Measurements from ENCODE around the gene PP2D1. TPM values are rescaled to one million over a fixed set of nuclear protein-coding genes. Genes with fewer than 3 reads are reported as not detected.

PP2D1 gene
- total RNA-seq, 4 donors from 2014 or later: not detected

DNA sequence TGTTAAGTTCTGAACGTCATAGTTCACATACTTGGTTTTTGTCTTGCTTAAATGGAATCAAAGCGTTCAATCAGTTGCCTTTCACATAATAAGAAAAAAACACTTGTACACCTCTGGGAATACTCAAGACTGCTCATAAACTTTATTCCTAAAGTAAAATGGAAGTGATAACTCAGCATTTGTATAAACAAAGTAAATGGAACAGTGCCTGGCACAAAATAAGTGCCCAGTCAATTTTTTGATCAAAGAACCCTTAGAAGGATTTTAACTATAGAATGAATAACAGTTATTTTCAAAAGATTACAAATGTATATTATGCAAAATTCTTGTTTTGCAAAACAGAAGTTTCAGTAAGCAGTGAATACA, 63.9 kb downstream of the PP2D1 start:
- Histone ChIP-seq H3K36me3 (peaks cover 12% of the 10 kb centered on the region), H3K9me3 (no peaks in the 10 kb centered on the region), H3K4me1 (peaks cover 49% of the 10 kb centered on the region), H3K27me3 (no peaks in the 10 kb centered on the region), H3K27ac (peak overlapping the region; percentile 100), H3K4me3 (peak overlapping the region; percentile 92)
- no peak for DNase-seq (ENCODE audit: low spot score in 2 of 2)
- no peak for TF ChIP-seq POLR2AphosphoS5 (IDR thresholded peaks at IDR 0.05)
- TF ChIP-seq, protein P1, sequence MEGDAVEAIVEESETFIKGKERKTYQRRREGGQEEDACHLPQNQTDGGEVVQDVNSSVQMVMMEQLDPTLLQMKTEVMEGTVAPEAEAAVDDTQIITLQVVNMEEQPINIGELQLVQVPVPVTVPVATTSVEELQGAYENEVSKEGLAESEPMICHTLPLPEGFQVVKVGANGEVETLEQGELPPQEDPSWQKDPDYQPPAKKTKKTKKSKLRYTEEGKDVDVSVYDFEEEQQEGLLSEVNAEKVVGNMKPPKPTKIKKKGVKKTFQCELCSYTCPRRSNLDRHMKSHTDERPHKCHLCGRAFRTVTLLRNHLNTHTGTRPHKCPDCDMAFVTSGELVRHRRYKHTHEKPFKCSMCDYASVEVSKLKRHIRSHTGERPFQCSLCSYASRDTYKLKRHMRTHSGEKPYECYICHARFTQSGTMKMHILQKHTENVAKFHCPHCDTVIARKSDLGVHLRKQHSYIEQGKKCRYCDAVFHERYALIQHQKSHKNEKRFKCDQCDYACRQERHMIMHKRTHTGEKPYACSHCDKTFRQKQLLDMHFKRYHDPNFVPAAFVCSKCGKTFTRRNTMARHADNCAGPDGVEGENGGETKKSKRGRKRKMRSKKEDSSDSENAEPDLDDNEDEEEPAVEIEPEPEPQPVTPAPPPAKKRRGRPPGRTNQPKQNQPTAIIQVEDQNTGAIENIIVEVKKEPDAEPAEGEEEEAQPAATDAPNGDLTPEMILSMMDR (IDR thresholded peaks at IDR 0.05): no peak
- TF ChIP-seq EP300 (IDR thresholded peaks at IDR 0.05): no peak
- no peak for TF ChIP-seq POLR2A (IDR thresholded peaks at IDR 0.05)
- 0% methylated on average over 2 of the region's 2 CpGs for WGBS

DNA sequence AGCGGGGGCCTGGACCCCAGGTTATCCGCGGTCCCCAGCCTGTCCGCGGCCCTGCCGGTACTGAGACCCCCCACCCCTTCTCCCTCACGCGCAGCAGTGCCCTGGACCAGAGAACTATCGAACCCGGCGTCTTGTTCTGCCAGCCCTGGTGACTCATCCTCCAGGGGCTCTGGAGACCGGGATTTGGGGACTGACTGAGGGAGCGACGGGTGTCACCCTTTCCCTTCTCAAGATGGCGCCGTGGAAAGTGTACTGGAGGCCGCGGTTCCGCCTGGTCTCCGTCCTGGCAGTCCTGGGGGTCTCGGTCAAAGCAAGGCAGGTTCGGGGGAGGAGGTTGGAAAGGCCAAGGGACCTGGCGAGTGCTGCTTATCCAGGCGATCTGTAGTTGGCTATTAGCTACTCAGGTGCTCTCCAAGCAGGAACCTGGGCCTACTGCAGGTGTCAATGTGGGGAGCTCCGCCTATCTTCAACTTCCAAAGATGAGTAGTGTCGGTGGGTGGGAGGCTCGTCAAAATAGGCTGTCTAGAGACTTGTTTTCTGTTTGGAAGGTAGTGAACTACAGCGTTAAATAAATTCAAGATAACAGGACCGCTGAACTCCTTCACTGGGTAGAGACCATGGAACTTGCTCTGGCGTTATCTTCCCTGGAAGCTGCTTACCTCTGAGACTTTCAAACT, 64.4 kb downstream of the PP2D1 start:
- Histone ChIP-seq H3K27me3 (no peaks in the 10 kb centered on the region), H3K9me3 (no peaks in the 10 kb centered on the region), H3K4me1 (peaks cover 45% of the 10 kb centered on the region), H3K27ac (peak overlapping the region; percentile 100), H3K4me3 (peak overlapping the region; percentile 92), H3K36me3 (peaks cover 11% of the 10 kb centered on the region)
- TF ChIP-seq EP300 (IDR thresholded peaks at IDR 0.05) (no peak), POLR2A (IDR thresholded peaks at IDR 0.05) (no peak), POLR2AphosphoS5 (IDR thresholded peaks at IDR 0.05) (no peak)
- TF ChIP-seq, protein P1 (IDR thresholded peaks at IDR 0.05): no peak
- WGBS: 2% methylated on average over 10 of the region's 30 CpGs
- peak in 1 of 2 donors; percentile 83 for DNase-seq (ENCODE audit: low spot score in 2 of 2)

DNA sequence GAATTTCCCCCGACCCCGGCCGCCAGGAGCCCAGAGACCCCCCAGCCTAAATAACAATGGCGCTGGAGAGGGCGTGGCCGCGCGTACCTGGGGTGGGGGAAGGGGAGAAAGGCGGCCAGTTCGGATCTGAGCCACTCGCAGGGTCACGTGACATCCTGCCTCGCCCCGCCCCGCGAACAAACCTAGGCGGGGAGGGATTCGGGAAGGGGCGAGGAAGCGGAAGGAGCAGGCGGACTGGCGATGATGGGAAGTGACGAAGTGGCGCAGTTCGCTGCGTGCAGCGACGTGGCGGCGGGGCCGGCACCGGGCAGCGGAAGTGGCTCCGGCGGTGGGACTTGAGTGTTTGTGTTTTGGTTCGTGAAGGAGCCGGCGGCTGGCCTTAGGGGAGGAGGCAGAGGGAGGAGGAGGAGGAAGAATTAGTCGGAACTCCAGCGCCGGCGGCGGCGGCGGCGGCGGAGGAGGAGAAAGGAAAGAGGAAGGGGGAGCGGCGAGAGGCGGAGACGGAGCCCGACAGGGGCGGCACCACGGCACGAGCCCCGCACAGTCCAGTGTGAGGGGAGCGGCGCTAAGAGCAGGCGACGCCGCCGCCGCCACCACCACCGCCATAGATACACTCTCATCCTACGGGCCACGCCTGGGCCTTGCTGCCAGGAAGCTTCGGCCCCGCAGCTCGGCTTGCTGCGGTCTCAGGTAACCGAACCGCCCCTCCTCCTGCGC, 65.1 kb downstream of the PP2D1 start, which contains the start of gene RAB5A:
Gene RAB5A (plus strand): TSS at position 266 of the 717 bp plus-strand sequence. CDS start 3,802 bp downstream, outside the sequence.
- DNase-seq (ENCODE audit: low spot score in 2 of 2): peak; percentile 98 to 99
- Histone ChIP-seq H3K27me3 (no peaks in the 10 kb centered on the region), H3K4me1 (peaks cover 41% of the 10 kb centered on the region), H3K4me3 (peak within 1 kb of the TSS; percentile 92), H3K36me3 (peaks cover 4% of the 10 kb centered on the region), H3K27ac (peak within 1 kb of the TSS; percentile 100), H3K9me3 (no peaks in the 10 kb centered on the region)
- TF ChIP-seq POLR2AphosphoS5 (IDR thresholded peaks at IDR 0.05) (peak; percentile 63 to 99 (median 73)), POLR2A (IDR thresholded peaks at IDR 0.05) (peak; percentile 55 to 87), EP300 (IDR thresholded peaks at IDR 0.05) (no peak)
- TF ChIP-seq, protein P1 (IDR thresholded peaks at IDR 0.05): no peak
- WGBS: under 1% methylated on average over 61 of the region's 73 CpGs

DNA sequence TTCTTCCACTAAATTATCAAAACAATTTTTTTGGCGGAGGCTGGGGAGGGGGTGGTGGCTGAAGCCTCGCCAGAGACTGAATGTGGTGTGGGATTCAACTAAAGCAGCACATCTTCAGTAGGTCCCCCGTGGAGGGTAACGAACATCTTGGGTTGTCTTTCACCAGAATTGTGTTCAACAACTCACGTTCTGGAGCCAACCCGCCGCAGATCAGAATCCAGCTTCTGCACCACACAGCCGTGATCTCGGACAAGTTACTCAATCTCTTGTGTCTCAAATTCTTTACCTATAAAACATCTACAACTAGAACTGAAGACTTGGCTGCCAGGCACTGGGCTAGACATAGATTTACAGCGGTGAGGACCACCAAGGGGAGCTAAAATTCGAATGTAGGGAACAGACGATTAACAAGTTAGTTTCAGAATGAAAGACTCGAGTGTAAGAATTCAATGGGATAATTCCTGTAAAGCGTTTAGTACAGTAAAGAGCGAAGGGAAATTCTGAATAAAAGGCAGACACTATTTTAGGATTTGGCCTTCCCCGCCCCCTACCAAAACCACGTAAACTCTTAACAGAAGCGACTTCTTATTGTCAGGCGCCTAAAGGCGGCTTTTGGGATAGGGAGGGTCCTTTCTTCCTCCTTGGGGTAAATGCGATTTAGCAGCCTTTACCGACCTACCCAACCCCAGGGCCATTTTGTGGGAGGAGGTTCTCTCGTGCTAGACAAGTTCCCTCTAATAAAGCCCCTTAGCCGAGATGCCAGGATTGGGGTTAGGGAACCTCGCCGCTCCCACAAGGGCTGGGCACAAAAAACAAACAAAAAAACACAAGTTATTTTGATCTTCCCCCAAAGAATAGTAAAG, 65.9 kb downstream of the PP2D1 start:
- TF ChIP-seq POLR2A (IDR thresholded peaks at IDR 0.05): no peak
- TF ChIP-seq, protein P1 (IDR thresholded peaks at IDR 0.05): no peak
- no peak for TF ChIP-seq EP300 (IDR thresholded peaks at IDR 0.05)
- no peak for TF ChIP-seq POLR2AphosphoS5 (IDR thresholded peaks at IDR 0.05)
- no peaks in the 10 kb centered on the region for H3K36me3 ChIP-seq
- H3K4me1 ChIP-seq: peaks cover 35% of the 10 kb centered on the region
- peak overlapping the region; percentile 92 for H3K4me3 ChIP-seq
- DNase-seq (ENCODE audit: low spot score in 2 of 2): peak in 1 of 2 donors; percentile 63
- 41% methylated on average over 26 of the region's 26 CpGs for WGBS
- H3K9me3 ChIP-seq: no peaks in the 10 kb centered on the region
- H3K27ac ChIP-seq: peak overlapping the region; percentile 100
- no peaks in the 10 kb centered on the region for H3K27me3 ChIP-seq
